ENCODE results near the gene UTS2B. TPM values are rescaled to one million over a fixed set of nuclear protein-coding genes. Genes with fewer than 3 reads are reported as not detected.

Gene UTS2B
- total and polyA plus RNA-seq, 5 donors from 2014 or later, result not detected

- H3K27me3 ChIP-seq (ENCODE audit: control insufficient read depth, insufficient read depth, low read length), result no peaks in the 10 kb centered on the region
- no peak overlapping the region for H3K27ac Mint-ChIP-seq
- H3K27ac ChIP-seq (ENCODE audit: insufficient read depth, low read length, poor library complexity, severe bottlenecking), result no peak overlapping the region
- H3K36me3 ChIP-seq (ENCODE audit: control insufficient read depth, insufficient read depth, low read length), result no peaks in the 10 kb centered on the region
- DNase-seq (no peak), ATAC-seq (ENCODE audit: low read depth in 2 of 2) (no peak)
- H3K9me3 ChIP-seq (ENCODE audit: control insufficient read depth in 2 of 2, low read length in 2 of 2), result no peaks in the 10 kb centered on the region
- H3K4me3 ChIP-seq (ENCODE audit: low read depth, low read length), result no peak overlapping the region
- peaks cover 0 to 2% (median 0%) of the 10 kb centered on the region in 7 donors for H3K9me3 Mint-ChIP-seq
- no peaks in the 10 kb centered on the region for H3K36me3 Mint-ChIP-seq
- no peaks in the 10 kb centered on the region for H3K4me1 Mint-ChIP-seq
- no peak overlapping the region for H3K4me3 Mint-ChIP-seq
- H3K4me1 ChIP-seq (ENCODE audit: control insufficient read depth, insufficient read depth, low read length, poor library complexity, severe bottlenecking), result no peaks in the 10 kb centered on the region
- no peaks in the 10 kb centered on the region for H3K27me3 Mint-ChIP-seq
Observed at GRCh38 chr3:191301782-191302411, 28.4 kb downstream of the UTS2B start.

GRCh38 chr3:191301017-191301416, 29.3 kb downstream of the UTS2B start:
- Mint-ChIP-seq H3K27ac (no peak overlapping the region), H3K27me3 (no peaks in the 10 kb centered on the region), H3K4me3 (no peak overlapping the region), H3K4me1 (no peaks in the 10 kb centered on the region), H3K36me3 (no peaks in the 10 kb centered on the region), H3K9me3 (peaks cover 0 to 2% (median 0%) of the 10 kb centered on the region in 7 donors)
- ATAC-seq (ENCODE audit: low read depth in 2 of 2) (no peak), DNase-seq (no peak)
- Histone ChIP-seq H3K9me3 (ENCODE audit: control insufficient read depth in 2 of 2, low read length in 2 of 2) (no peaks in the 10 kb centered on the region), H3K36me3 (ENCODE audit: control insufficient read depth, insufficient read depth, low read length) (no peaks in the 10 kb centered on the region), H3K4me3 (ENCODE audit: low read depth, low read length) (no peak overlapping the region), H3K27ac (ENCODE audit: insufficient read depth, low read length, poor library complexity, severe bottlenecking) (no peak overlapping the region), H3K4me1 (ENCODE audit: control insufficient read depth, insufficient read depth, low read length, poor library complexity, severe bottlenecking) (no peaks in the 10 kb centered on the region), H3K27me3 (ENCODE audit: control insufficient read depth, insufficient read depth, low read length) (no peaks in the 10 kb centered on the region)

DNA sequence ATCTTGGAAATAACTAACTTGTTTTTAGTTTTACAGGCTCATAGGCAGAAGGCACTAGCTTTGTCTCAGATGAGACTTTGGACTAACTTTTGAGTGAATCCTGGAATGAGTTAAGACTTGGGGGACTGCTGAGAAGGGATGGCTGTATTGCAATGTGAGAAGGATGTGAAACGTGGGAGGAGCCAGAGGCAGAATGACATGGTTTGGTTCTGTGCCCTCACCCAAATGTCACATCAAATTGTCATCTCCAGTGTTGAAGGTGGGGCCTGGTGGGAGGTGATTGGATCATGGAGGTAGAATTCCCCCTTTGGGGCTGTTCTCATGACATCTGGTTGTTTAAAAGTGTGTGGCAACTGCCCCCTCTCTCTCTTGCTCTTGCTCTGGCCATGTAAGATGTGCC, 29.9 kb downstream of the UTS2B start:
- Mint-ChIP-seq H3K27ac (no peak overlapping the region), H3K4me1 (no peaks in the 10 kb centered on the region), H3K9me3 (peaks cover 0 to 2% (median 0%) of the 10 kb centered on the region in 7 donors), H3K36me3 (no peaks in the 10 kb centered on the region), H3K27me3 (no peaks in the 10 kb centered on the region), H3K4me3 (no peak overlapping the region)
- H3K27ac ChIP-seq (ENCODE audit: insufficient read depth, low read length, poor library complexity, severe bottlenecking), result no peak overlapping the region
- no peak overlapping the region for H3K4me3 ChIP-seq (ENCODE audit: low read depth, low read length)
- no peaks in the 10 kb centered on the region for H3K36me3 ChIP-seq (ENCODE audit: control insufficient read depth, insufficient read depth, low read length)
- no peaks in the 10 kb centered on the region for H3K27me3 ChIP-seq (ENCODE audit: control insufficient read depth, insufficient read depth, low read length)
- no peak for ATAC-seq (ENCODE audit: low read depth in 2 of 2)
- H3K4me1 ChIP-seq (ENCODE audit: control insufficient read depth, insufficient read depth, low read length, poor library complexity, severe bottlenecking), result no peaks in the 10 kb centered on the region
- no peak for DNase-seq
- no peaks in the 10 kb centered on the region for H3K9me3 ChIP-seq (ENCODE audit: control insufficient read depth in 2 of 2, low read length in 2 of 2)

- H3K36me3 ChIP-seq (ENCODE audit: control insufficient read depth, insufficient read depth, low read length), result no peaks in the 10 kb centered on the region
- ATAC-seq (ENCODE audit: low read depth in 2 of 2) (no peak), DNase-seq (no peak)
- no peaks in the 10 kb centered on the region for H3K27me3 ChIP-seq (ENCODE audit: control insufficient read depth, insufficient read depth, low read length)
- Mint-ChIP-seq H3K36me3 (no peaks in the 10 kb centered on the region), H3K27ac (peak overlapping the region in 1 of 3 donors; percentile 41), H3K27me3 (no peaks in the 10 kb centered on the region), H3K9me3 (peaks cover 0 to 2% (median 0%) of the 10 kb centered on the region in 7 donors), H3K4me3 (no peak overlapping the region), H3K4me1 (no peaks in the 10 kb centered on the region)
- no peaks in the 10 kb centered on the region for H3K9me3 ChIP-seq (ENCODE audit: control insufficient read depth in 2 of 2, low read length in 2 of 2)
- no peak overlapping the region for H3K4me3 ChIP-seq (ENCODE audit: low read depth, low read length)
- H3K4me1 ChIP-seq (ENCODE audit: control insufficient read depth, insufficient read depth, low read length, poor library complexity, severe bottlenecking), result no peaks in the 10 kb centered on the region
- H3K27ac ChIP-seq (ENCODE audit: insufficient read depth, low read length, poor library complexity, severe bottlenecking), result no peak overlapping the region
Observed at GRCh38 chr3:191298846-191299245, 31.5 kb downstream of the UTS2B start.

- Histone ChIP-seq H3K27me3 (ENCODE audit: control insufficient read depth, insufficient read depth, low read length) (no peaks in the 10 kb centered on the region), H3K4me3 (ENCODE audit: low read depth, low read length) (no peak overlapping the region), H3K9me3 (ENCODE audit: control insufficient read depth in 2 of 2, low read length in 2 of 2) (no peaks in the 10 kb centered on the region), H3K27ac (ENCODE audit: insufficient read depth, low read length, poor library complexity, severe bottlenecking) (no peak overlapping the region), H3K36me3 (ENCODE audit: control insufficient read depth, insufficient read depth, low read length) (no peaks in the 10 kb centered on the region), H3K4me1 (ENCODE audit: control insufficient read depth, insufficient read depth, low read length, poor library complexity, severe bottlenecking) (no peaks in the 10 kb centered on the region)
- no peak for ATAC-seq (ENCODE audit: low read depth in 2 of 2)
- DNase-seq, result no peak
- H3K9me3 Mint-ChIP-seq, result peaks cover 0 to 2% (median 0%) of the 10 kb centered on the region in 7 donors
- H3K36me3 Mint-ChIP-seq, result no peaks in the 10 kb centered on the region
- H3K27me3 Mint-ChIP-seq, result no peaks in the 10 kb centered on the region
- H3K27ac Mint-ChIP-seq, result no peak overlapping the region
- peaks cover 0 to 2% (median 0%) of the 10 kb centered on the region in 4 donors for H3K4me1 Mint-ChIP-seq
- H3K4me3 Mint-ChIP-seq, result no peak overlapping the region
Observed at GRCh38 chr3:191296041-191296541, 34.2 kb downstream of the UTS2B start.

GRCh38 chr3:191294291-191294690, 36.0 kb downstream of the UTS2B start:
- Mint-ChIP-seq H3K9me3 (peaks cover 0 to 2% (median 0%) of the 10 kb centered on the region in 7 donors), H3K4me1 (peaks cover 2 to 14% (median 10%) of the 10 kb centered on the region in 4 donors), H3K27ac (no peak overlapping the region), H3K36me3 (no peaks in the 10 kb centered on the region), H3K27me3 (no peaks in the 10 kb centered on the region), H3K4me3 (no peak overlapping the region)
- DNase-seq (no peak), ATAC-seq (ENCODE audit: low read depth in 2 of 2) (no peak)
- H3K9me3 ChIP-seq (ENCODE audit: control insufficient read depth in 2 of 2, low read length in 2 of 2), result no peaks in the 10 kb centered on the region
- H3K4me1 ChIP-seq (ENCODE audit: control insufficient read depth, insufficient read depth, low read length, poor library complexity, severe bottlenecking), result no peaks in the 10 kb centered on the region
- H3K36me3 ChIP-seq (ENCODE audit: control insufficient read depth, insufficient read depth, low read length), result no peaks in the 10 kb centered on the region
- no peak overlapping the region for H3K27ac ChIP-seq (ENCODE audit: insufficient read depth, low read length, poor library complexity, severe bottlenecking)
- H3K27me3 ChIP-seq (ENCODE audit: control insufficient read depth, insufficient read depth, low read length), result no peaks in the 10 kb centered on the region
- no peak overlapping the region for H3K4me3 ChIP-seq (ENCODE audit: low read depth, low read length)

- H3K27ac ChIP-seq (ENCODE audit: insufficient read depth, low read length, poor library complexity, severe bottlenecking), result no peak overlapping the region
- ATAC-seq (ENCODE audit: low read depth in 2 of 2), result no peak
- no peak for DNase-seq
- Mint-ChIP-seq H3K9me3 (peaks cover 0 to 5% (median 1%) of the 10 kb centered on the region in 7 donors), H3K4me1 (peaks cover 2 to 14% (median 10%) of the 10 kb centered on the region in 4 donors), H3K27ac (no peak overlapping the region), H3K36me3 (no peaks in the 10 kb centered on the region), H3K27me3 (no peaks in the 10 kb centered on the region), H3K4me3 (no peak overlapping the region)
- H3K9me3 ChIP-seq (ENCODE audit: control insufficient read depth in 2 of 2, low read length in 2 of 2), result no peaks in the 10 kb centered on the region
- no peaks in the 10 kb centered on the region for H3K4me1 ChIP-seq (ENCODE audit: control insufficient read depth, insufficient read depth, low read length, poor library complexity, severe bottlenecking)
- H3K4me3 ChIP-seq (ENCODE audit: low read depth, low read length), result no peak overlapping the region
- no peaks in the 10 kb centered on the region for H3K36me3 ChIP-seq (ENCODE audit: control insufficient read depth, insufficient read depth, low read length)
- H3K27me3 ChIP-seq (ENCODE audit: control insufficient read depth, insufficient read depth, low read length), result no peaks in the 10 kb centered on the region
Observed at GRCh38 chr3:191292243-191293015, 37.9 kb downstream of the UTS2B start.
